H1 (cell line): ENCODE data around the gene ACBD6. TPM values are rescaled to one million over a fixed set of nuclear protein-coding genes. Genes with fewer than 3 reads are reported as not detected.

Source experiments
- CEBPB ChIP-seq: IDR thresholded peaks from 2 replicates; pipeline ENCODE4 v1.6.1; 2012; ENCODE audit warnings: low read depth, low read length
- KDM4A ChIP-seq: IDR thresholded peaks from one replicate; pipeline ENCODE4 v1.7.1; 2012; ENCODE audit warnings: low read depth, mild to moderate bottlenecking, moderate library complexity, low read length, inconsistent platforms; ENCODE audit not compliant: severe bottlenecking
- POLR2AphosphoS5 ChIP-seq: IDR thresholded peaks from 2 replicates; pipeline ENCODE4 v1.6.1; 2011; ENCODE audit warnings: low read depth, low read length
- polyA plus RNA-seq, 7 experiments: library from polyadenylated mRNA; depleted of rRNA in 3 of 7; stranded (reverse) in 5 of 7; unstranded in 2 of 7; fragments of >200 nt in 5 of 7; fragments of 200-250 nt in 2 of 7; gene quantifications; 1 replicate in 5 of 7; 2 replicates in 1 of 7; 4 replicates in 1 of 7; pipeline versions ENCODE4 v1.2.1 to v1.2.3, GENCODE V29; 2011 to 2013; ENCODE audit warnings: missing spikeins in 2 of 7, mixed read lengths in 2 of 7
- total RNA-seq: library from RNA; stranded (reverse); fragmentation: NEBNext Ultra II Directional; extraction: Animal tissue kit (Norgen Biotek cat#: 25700); gene quantifications from 2 replicates; pipeline ENCODE4 v1.2.1, GENCODE V29; 2021

The ACBD6 gene
- total and polyA plus RNA-seq, 2 of the 8 experiments (the other 6 are each of a cell fraction or from before 2014, with no cell fraction given) = 52.0 to 67.7 TPM

GRCh38 chr1:180494370-180494769 lies 8.0 kb downstream of the ACBD6 start (continued):
- TF ChIP-seq CEBPB (no peak), POLR2AphosphoS5 (no peak), KDM4A (no peak)
